HFF-Myc (cell line): ENCODE measurements around the gene SOX11.

Source experiments
- DNase-seq: peaks from one replicate; pipeline ENCODE4 v3.0.0-alpha.2; 2011; ENCODE audit warnings: low read depth; ENCODE audit errors: extremely low read depth
- H3K4me3 ChIP-seq: replicated peaks from 2 replicates; pipeline ENCODE4 v1.5.1; 2011; ENCODE audit warnings: low read depth, mild to moderate bottlenecking, control low read depth, low read length
- CTCF ChIP-seq: IDR thresholded peaks from 2 replicates; pipeline ENCODE4 v1.5.1; 2012; ENCODE audit warnings: mild to moderate bottlenecking, low read depth, low read length, control low read depth; ENCODE audit errors: missing control alignments

The SOX11 gene

GRCh38 chr2:5730386-5730785 is 38.2 kb downstream of the SOX11 start:
- no peak for TF ChIP-seq CTCF
- no peak for DNase-seq
- no peak overlapping the region for H3K4me3 ChIP-seq

- H3K4me3 ChIP-seq = no peak overlapping the region
- DNase-seq = no peak
- no peak for TF ChIP-seq CTCF
Measured at GRCh38 chr2:5734859-5735520, 42.8 kb downstream of the SOX11 start.

- DNase-seq = no peak
- no peak overlapping the region for H3K4me3 ChIP-seq
- no peak for TF ChIP-seq CTCF
Measured at GRCh38 chr2:5735521-5735861, 43.3 kb downstream of the SOX11 start.

- TF ChIP-seq CTCF = no peak
- DNase-seq = no peak
- no peak overlapping the region for H3K4me3 ChIP-seq
Measured at GRCh38 chr2:5736050-5736449, 43.9 kb downstream of the SOX11 start.

GRCh38 chr2:5736886-5737285 is 44.7 kb downstream of the SOX11 start:
- H3K4me3 ChIP-seq = no peak overlapping the region
- TF ChIP-seq CTCF = no peak
- DNase-seq = no peak

GRCh38 chr2:5740053-5740452 is 47.9 kb downstream of the SOX11 start:
- DNase-seq = no peak
- no peak overlapping the region for H3K4me3 ChIP-seq
- no peak for TF ChIP-seq CTCF

GRCh38 chr2:5740817-5741216 is 48.6 kb downstream of the SOX11 start:
- no peak for DNase-seq
- H3K4me3 ChIP-seq = no peak overlapping the region

More at GRCh38 chr2:5740817-5741216, 48.6 kb downstream of the SOX11 start:
- TF ChIP-seq CTCF = no peak
